PC-3 (cell line): ENCODE measurements around the gene WDR33. TPM values are rescaled to one million over a fixed set of nuclear protein-coding genes. Genes with fewer than 3 reads are reported as not detected.
"Not testable (repeated sequence)": the region's sequence is repeated elsewhere in the genome, so short reads cannot be mapped to it uniquely, and the experiment has no call there.

Source experiments
- ATAC-seq: fragments of 200-7000 bp; cut with Tn5 transposase; 2 replicates; pipeline ENCODE4 v1.9.1; 2020; ENCODE audit warnings: mild to moderate bottlenecking, moderate library complexity
- BruUV-seq: library from RNA; stranded (reverse); fragments of 400-500 nt; replicated peaks from 2 replicates; lab custom pipeline; 2021; lab: Mats Ljungman, UMichigan
- CTCF ChIA-PET: fragments of 300-600 bp; sonication (Branson Sonifier 250); formaldehyde crosslinking; loops from one replicate; lab custom pipeline; 2022; ENCODE audit warnings: antibody characterized with exemption; lab: Charles Lee
- POLR2A ChIA-PET: fragments of 300-600 bp; sonication (Branson Sonifier 250); formaldehyde crosslinking; loops from one replicate; lab custom pipeline; 2022; ENCODE audit warnings: antibody characterized with exemption; ENCODE audit not compliant: unreplicated experiment; lab: Charles Lee
- DNase-seq: peaks from one replicate; pipeline ENCODE4 v3.0.0-alpha.2; 2015
- H2AFZ ChIP-seq: fragments of 300-600 bp; sonication (generic); 2 replicates; pipeline ENCODE4 v1.6.0; 2016; ENCODE audit warnings: antibody characterized with exemption, low read length
- H3F3A ChIP-seq: fragments of 300-600 bp; sonication (generic); one replicate; pipeline ENCODE4 v1.6.0; 2017; ENCODE audit warnings: antibody characterized with exemption, low read length, control low read depth, mild to moderate bottlenecking; ENCODE audit not compliant: unreplicated experiment
- H3K27ac ChIP-seq: fragments of 300-600 bp; sonication (generic); 2 replicates; pipeline ENCODE4 v1.5.1; 2016; ENCODE audit warnings: mild to moderate bottlenecking, low read length
- H3K27me3 ChIP-seq: fragments of 300-600 bp; sonication (generic); 2 replicates; pipeline ENCODE4 v1.6.1; 2016; ENCODE audit warnings: low read length, mixed read lengths
- H3K36me3 ChIP-seq: fragments of 300-600 bp; sonication (generic); 2 replicates; pipeline ENCODE4 v1.6.1; 2016; ENCODE audit warnings: low read depth, mixed run types, low read length, mixed read lengths
- H3K4me1 ChIP-seq: fragments of 300-600 bp; sonication (generic); 2 replicates; pipeline ENCODE4 v1.5.1; 2016; ENCODE audit warnings: low read length; ENCODE audit not compliant: insufficient read depth
- H3K4me2 ChIP-seq: fragments of 300-600 bp; sonication (generic); 2 replicates; pipeline ENCODE4 v1.6.0; 2016; ENCODE audit warnings: low read length
- H3K4me3 ChIP-seq: fragments of 300-600 bp; sonication (generic); 2 replicates; pipeline ENCODE4 v1.5.1; 2016; ENCODE audit warnings: mild to moderate bottlenecking, low read length, mixed read lengths
- H3K79me2 ChIP-seq: fragments of 300-600 bp; sonication (generic); 2 replicates; pipeline ENCODE4 v1.6.1; 2017; ENCODE audit warnings: low read length, mixed read lengths
- H3K9ac ChIP-seq: fragments of 300-600 bp; sonication (generic); 2 replicates; pipeline ENCODE4 v1.6.0; 2016; ENCODE audit warnings: mild to moderate bottlenecking, low read length
- H3K9me2 ChIP-seq: fragments of 300-600 bp; sonication (generic); replicated peaks from 2 replicates; pipeline ENCODE4 v1.6.1; 2016; ENCODE audit warnings: mixed run types, low read length, mixed read lengths
- H3K9me3 ChIP-seq: fragments of 300-600 bp; sonication (generic); 2 replicates; pipeline ENCODE4 v1.6.1; 2016; ENCODE audit warnings: low read length, mixed read lengths
- H4K20me1 ChIP-seq: fragments of 300-600 bp; sonication (generic); 2 replicates; pipeline ENCODE4 v1.6.1; 2016; ENCODE audit warnings: low read length, mixed read lengths
- EZH2 ChIP-seq: fragments of 300-600 bp; sonication (generic); IDR thresholded peaks from one replicate; pipeline ENCODE4 v1.6.1; 2017; ENCODE audit warnings: antibody characterized with exemption, mild to moderate bottlenecking, low read length; ENCODE audit not compliant: unreplicated experiment
- EZH2phosphoT487 ChIP-seq: fragments of 300-600 bp; sonication (generic); IDR thresholded peaks from 2 replicates; pipeline ENCODE4 v1.6.1; 2018; ENCODE audit warnings: mild to moderate bottlenecking, antibody characterized with exemption, low read length, borderline replicate concordance
- intact Hi-C: fragments of 100-400 bp; cut with micrococcal nuclease; formaldehyde crosslinking; loops from 2 replicates; pipeline ENCODE4 v1.9.0; 2023
- total RNA-seq: library from RNA; depleted of rRNA; stranded (reverse); fragments of >200 nt; gene quantifications from 2 replicates; pipeline ENCODE4 v1.2.3, GENCODE V29; 2014
- TF ChIP-seq, protein P1 (sequence below): fragments of 300-600 bp; sonication (generic); conservative IDR thresholded peaks from 2 replicates; pipeline ENCODE4 v1.5.1; 2017; ENCODE audit warnings: antibody characterized with exemption, low read depth, mild to moderate bottlenecking, low read length

WDR33 gene
- total RNA-seq, 1 experiment from 2014 or later = 31.7 TPM

DNA sequence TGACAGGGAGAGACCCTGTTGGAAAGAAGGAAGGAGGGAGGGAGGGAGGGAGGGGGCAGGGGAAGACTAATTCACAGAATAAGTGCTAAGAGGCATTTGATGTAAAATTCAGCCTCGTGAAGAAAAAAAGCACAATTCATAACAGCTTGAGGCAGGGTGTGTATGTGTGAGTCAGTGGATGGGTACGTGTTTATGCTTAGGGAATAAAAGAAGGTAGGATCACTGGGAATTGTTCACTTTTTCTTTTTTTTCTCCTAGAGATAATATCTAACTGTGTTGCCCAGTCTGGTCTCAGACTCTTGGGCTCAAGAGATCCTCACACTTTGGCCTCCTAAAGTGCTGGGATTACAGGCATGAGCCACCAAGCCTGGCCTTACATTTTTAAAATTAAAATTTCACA, 39.2 kb downstream of the WDR33 start:
- peaks cover 20% of the 10 kb centered on the region for H3K4me1 ChIP-seq
- intact Hi-C loops = loop anchor here (5.0 to 10.0 kb wide), 2 partner anchors 36 to 83 kb away; partner anchors contain the start of gene POLR2D
- CTCF ChIA-PET = no interaction called here
- H3K9me3 ChIP-seq = no peaks in the 10 kb centered on the region
- peak overlapping the region; percentile 23 for H3K4me2 ChIP-seq
- DNase-seq = peak; percentile 68
- no peak overlapping the region for H2AFZ ChIP-seq
- peaks cover 19% of the 10 kb centered on the region; the same call in 1 of the 2 replicates for H3K36me3 ChIP-seq
- H3K27me3 ChIP-seq = no peaks in the 10 kb centered on the region
- 0 out of 2 replicates have a peak overlapping the region, but pooled peaks have one; percentile 33 for H3K9ac ChIP-seq
- POLR2A ChIA-PET = no interaction called here
- no peaks in the 10 kb centered on the region for H3K9me2 ChIP-seq
- H3K79me2 ChIP-seq = peaks cover 65% of the 10 kb centered on the region
- H3K27ac ChIP-seq = peak overlapping the region; percentile 80
- H4K20me1 ChIP-seq = 0 out of 2 replicates have a peak, but pooled peaks cover 7% of the 10 kb centered on the region
- TF ChIP-seq EZH2 (no peak), EZH2phosphoT487 (no peak)
- TF ChIP-seq, protein P1, sequence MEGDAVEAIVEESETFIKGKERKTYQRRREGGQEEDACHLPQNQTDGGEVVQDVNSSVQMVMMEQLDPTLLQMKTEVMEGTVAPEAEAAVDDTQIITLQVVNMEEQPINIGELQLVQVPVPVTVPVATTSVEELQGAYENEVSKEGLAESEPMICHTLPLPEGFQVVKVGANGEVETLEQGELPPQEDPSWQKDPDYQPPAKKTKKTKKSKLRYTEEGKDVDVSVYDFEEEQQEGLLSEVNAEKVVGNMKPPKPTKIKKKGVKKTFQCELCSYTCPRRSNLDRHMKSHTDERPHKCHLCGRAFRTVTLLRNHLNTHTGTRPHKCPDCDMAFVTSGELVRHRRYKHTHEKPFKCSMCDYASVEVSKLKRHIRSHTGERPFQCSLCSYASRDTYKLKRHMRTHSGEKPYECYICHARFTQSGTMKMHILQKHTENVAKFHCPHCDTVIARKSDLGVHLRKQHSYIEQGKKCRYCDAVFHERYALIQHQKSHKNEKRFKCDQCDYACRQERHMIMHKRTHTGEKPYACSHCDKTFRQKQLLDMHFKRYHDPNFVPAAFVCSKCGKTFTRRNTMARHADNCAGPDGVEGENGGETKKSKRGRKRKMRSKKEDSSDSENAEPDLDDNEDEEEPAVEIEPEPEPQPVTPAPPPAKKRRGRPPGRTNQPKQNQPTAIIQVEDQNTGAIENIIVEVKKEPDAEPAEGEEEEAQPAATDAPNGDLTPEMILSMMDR = no peak
- no TSS peak for BruUV-seq
- no peaks in the 10 kb centered on the region for H3F3A ChIP-seq
- H3K4me3 ChIP-seq = no peak overlapping the region
- peak; percentile 81 for ATAC-seq

DNA sequence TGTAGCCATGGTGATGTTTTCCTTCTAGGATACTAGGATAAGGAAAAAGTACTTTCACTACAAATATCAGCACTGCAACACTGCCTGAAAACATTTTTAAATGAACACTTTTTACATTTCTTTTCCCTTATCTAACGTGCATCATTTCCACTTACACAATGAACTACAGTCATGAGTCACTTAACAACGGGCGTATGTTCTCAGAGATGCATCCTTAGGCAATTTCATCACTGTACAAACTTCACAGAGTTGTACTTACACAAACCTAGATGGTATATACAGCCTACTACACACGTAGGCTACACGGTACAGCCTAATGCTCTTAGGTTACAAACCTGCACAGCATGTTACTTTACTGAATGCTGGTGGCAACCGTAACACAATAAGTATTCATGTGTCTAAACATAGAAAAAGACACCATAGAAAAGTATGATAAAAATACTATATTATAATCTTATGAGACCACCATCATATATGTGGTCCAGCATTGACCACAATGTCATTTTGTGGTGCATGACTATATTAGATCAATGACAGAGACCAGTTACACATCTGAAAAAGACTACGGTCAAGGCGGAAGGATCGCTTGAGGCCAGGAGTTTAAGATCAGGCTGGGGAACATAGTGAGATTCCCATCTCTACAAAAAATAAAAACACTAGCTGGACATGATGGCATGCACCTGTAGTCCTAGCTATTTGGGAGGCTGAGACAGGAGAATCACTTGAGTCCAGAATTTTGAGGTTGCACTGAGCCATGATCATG, 39.8 kb downstream of the WDR33 start:
- peak; percentile 83 for DNase-seq
- peaks cover 20% of the 10 kb centered on the region for H3K4me1 ChIP-seq
- H3K79me2 ChIP-seq = peaks cover 59% of the 10 kb centered on the region
- peak; percentile 94 for ATAC-seq
- no peaks in the 10 kb centered on the region for H3K9me2 ChIP-seq
- H3K4me3 ChIP-seq = no peak overlapping the region
- peak overlapping the region; percentile 80 for H3K27ac ChIP-seq
- no peak overlapping the region for H2AFZ ChIP-seq
- no peaks in the 10 kb centered on the region for H3K9me3 ChIP-seq
- CTCF ChIA-PET = no interaction called here
- H4K20me1 ChIP-seq = 0 out of 2 replicates have a peak, but pooled peaks cover 7% of the 10 kb centered on the region
- intact Hi-C loops = loop anchor here (5.0 to 10.0 kb wide), 2 partner anchors 36 to 84 kb away; partner anchors contain the start of gene POLR2D
- H3K36me3 ChIP-seq = peaks cover 22% of the 10 kb centered on the region; the same call in 1 of the 2 replicates
- TF ChIP-seq EZH2 = no peak
- TF ChIP-seq EZH2phosphoT487 = no peak
- TF ChIP-seq, protein P1 = no peak
- H3K9ac ChIP-seq = 0 out of 2 replicates have a peak overlapping the region, but pooled peaks have one; percentile 33
- H3F3A ChIP-seq = no peaks in the 10 kb centered on the region
- H3K27me3 ChIP-seq = no peaks in the 10 kb centered on the region
- TSS peak; percentile 79 for BruUV-seq
- POLR2A ChIA-PET = no interaction called here
- H3K4me2 ChIP-seq = peak overlapping the region; percentile 23

DNA sequence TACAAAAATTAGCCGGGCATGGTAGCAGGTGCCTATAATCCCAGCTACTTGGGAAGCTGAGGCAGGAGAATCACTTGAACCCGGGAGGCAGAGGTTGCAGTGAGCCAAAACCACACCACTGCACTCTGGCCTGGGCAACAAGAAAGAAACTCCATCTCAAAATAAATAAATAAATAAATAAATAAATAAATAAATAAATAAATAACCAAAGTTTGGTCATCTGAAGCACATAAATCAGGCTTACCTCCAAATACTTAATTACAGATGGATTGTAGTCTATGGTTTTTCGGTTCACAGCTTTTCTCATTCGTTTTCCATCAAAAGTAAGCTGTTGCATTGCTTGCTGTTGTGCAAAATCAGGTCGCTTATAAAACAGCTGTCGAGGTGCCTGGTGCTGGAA, 40.4 kb downstream of the WDR33 start:
- peaks cover 53% of the 10 kb centered on the region for H3K79me2 ChIP-seq
- ATAC-seq, BruUV-seq, H3F3A ChIP-seq, DNase-seq, H3K4me3 ChIP-seq, H2AFZ ChIP-seq, H3K9me3 ChIP-seq, POLR2A ChIA-PET, H3K27me3 ChIP-seq, H3K9ac ChIP-seq, H4K20me1 ChIP-seq, CTCF ChIA-PET, H3K9me2 ChIP-seq: not testable (repeated sequence)
- peak overlapping the region; percentile 23; the same call in 1 of the 2 replicates for H3K4me2 ChIP-seq
- peaks cover 29% of the 10 kb centered on the region; the same call in 1 of the 2 replicates for H3K36me3 ChIP-seq
- H3K27ac ChIP-seq = peak overlapping the region; percentile 80
- peaks cover 20% of the 10 kb centered on the region for H3K4me1 ChIP-seq
- intact Hi-C loops = loop anchor here (5.0 to 10.0 kb wide), 2 partner anchors 37 to 84 kb away; partner anchors contain the start of gene POLR2D
